Esophagus muscularis mucosa (tissue), 3 donors: ENCODE results near the gene CCL3.

Experiments
- CTCF ChIP-seq, 3 experiments: fragments of 200-600 bp in 2 of 3; fragments of 450-650 bp in 1 of 3; sonication (generic) in 2 of 3; IDR thresholded peaks; one replicate each; pipeline ENCODE4 v1.5.1; 2017 to 2019; ENCODE audit warnings: antibody characterized with exemption in 3 of 3, mild to moderate bottlenecking in 2 of 3, moderate library complexity in 1 of 3
- POLR2A ChIP-seq: fragments of 450-650 bp; IDR thresholded peaks from one replicate; pipeline ENCODE4 v1.6.1; 2017; ENCODE audit warnings: antibody characterized with exemption, moderate library complexity, mild to moderate bottlenecking, low read depth
- POLR2AphosphoS5 ChIP-seq, 2 donors: sonication (generic); formaldehyde crosslinking; IDR thresholded peaks; one replicate each; pipeline ENCODE4 v1.6.1; 2017; ENCODE audit warnings: antibody characterized with exemption in 2 of 2

GRCh38 chr17:36089339-36089865 lies 541 bp downstream of the CCL3 start:
- TF ChIP-seq POLR2AphosphoS5 (IDR thresholded peaks at IDR 0.05) (no peak), CTCF (IDR thresholded peaks at IDR 0.05) (no peak), POLR2A (no peak)
